KBM-7 (cell line): ENCODE results near the gene NTM.

Experiments used
- DNase-seq: peaks from one replicate; pipeline ENCODE4 v3.0.0-alpha.2; 2015
- in situ Hi-C: fragments of 300-500 bp; cut with MboI; formaldehyde crosslinking; loops from 2 replicates; pipeline ENCODE4 v1.14.3; 2020; ENCODE audit warnings: low sequenced_read_pairs, low pct_unique_long_range_greater_than_20kb, mixed read lengths

The NTM gene

GRCh38 chr11:131962818-131963217, 592.4 kb downstream of the NTM start:
- in situ Hi-C loops = no loop called here
- no peak for DNase-seq

- in situ Hi-C loops = no loop called here
- DNase-seq = no peak
These were observed 594.5 kb downstream of the NTM start for GRCh38 chr11:131964698-131965483.

GRCh38 chr11:131965504-131965903, 595.1 kb downstream of the NTM start:
- in situ Hi-C loops = no loop called here
- no peak for DNase-seq

- no peak for DNase-seq
- in situ Hi-C loops = no loop called here
These were observed 596.3 kb downstream of the NTM start for GRCh38 chr11:131966667-131967066.

GRCh38 chr11:131969261-131969660, 598.8 kb downstream of the NTM start:
- DNase-seq = no peak
- in situ Hi-C loops = no loop called here

- in situ Hi-C loops = no loop called here
- DNase-seq = no peak
These were observed 602.6 kb downstream of the NTM start for GRCh38 chr11:131973061-131973460.

- no peak for DNase-seq
- in situ Hi-C loops = no loop called here
These were observed 605.2 kb downstream of the NTM start for GRCh38 chr11:131975619-131976018.

- in situ Hi-C loops = no loop called here
- DNase-seq = no peak
These were observed 605.6 kb downstream of the NTM start for GRCh38 chr11:131976021-131976420.

GRCh38 chr11:131977231-131977630, 606.8 kb downstream of the NTM start:
- no peak for DNase-seq
- in situ Hi-C loops = no loop called here

GRCh38 chr11:131977854-131978253, 607.4 kb downstream of the NTM start:
- in situ Hi-C loops = no loop called here
- no peak for DNase-seq

- DNase-seq = no peak
- in situ Hi-C loops = no loop called here
These were observed 607.9 kb downstream of the NTM start for GRCh38 chr11:131978351-131978750.

GRCh38 chr11:131979364-131979763, 608.9 kb downstream of the NTM start:
- in situ Hi-C loops = no loop called here
- DNase-seq = no peak

GRCh38 chr11:131980199-131980598, 609.8 kb downstream of the NTM start:
- in situ Hi-C loops = no loop called here
- no peak for DNase-seq

- in situ Hi-C loops = no loop called here
- DNase-seq = no peak
These were observed 610.7 kb downstream of the NTM start for GRCh38 chr11:131980888-131981668.

GRCh38 chr11:131982154-131982553, 611.7 kb downstream of the NTM start:
- in situ Hi-C loops = no loop called here
- DNase-seq = no peak

- in situ Hi-C loops = no loop called here
- no peak for DNase-seq
These were observed 615.5 kb downstream of the NTM start for GRCh38 chr11:131985846-131986301.

- in situ Hi-C loops = no loop called here
- no peak for DNase-seq
These were observed 617.3 kb downstream of the NTM start for GRCh38 chr11:131987703-131988102.

GRCh38 chr11:131991606-131992005, 621.2 kb downstream of the NTM start:
- DNase-seq = no peak
- in situ Hi-C loops = no loop called here

- in situ Hi-C loops = no loop called here
- no peak for DNase-seq
These were observed 622.8 kb downstream of the NTM start for GRCh38 chr11:131993246-131993645.

- DNase-seq = no peak
- in situ Hi-C loops = no loop called here
These were observed 627.6 kb downstream of the NTM start for GRCh38 chr11:131998020-131998419.
